ENCODE measurements around the gene XK.
A peak's percentile ranks its signal among the peaks of the same experiment; 100 is the strongest.
"Not testable (repeated sequence)": the region's sequence is repeated elsewhere in the genome, so short reads cannot be mapped to it uniquely, and the experiment has no call there.

XK gene

DNA sequence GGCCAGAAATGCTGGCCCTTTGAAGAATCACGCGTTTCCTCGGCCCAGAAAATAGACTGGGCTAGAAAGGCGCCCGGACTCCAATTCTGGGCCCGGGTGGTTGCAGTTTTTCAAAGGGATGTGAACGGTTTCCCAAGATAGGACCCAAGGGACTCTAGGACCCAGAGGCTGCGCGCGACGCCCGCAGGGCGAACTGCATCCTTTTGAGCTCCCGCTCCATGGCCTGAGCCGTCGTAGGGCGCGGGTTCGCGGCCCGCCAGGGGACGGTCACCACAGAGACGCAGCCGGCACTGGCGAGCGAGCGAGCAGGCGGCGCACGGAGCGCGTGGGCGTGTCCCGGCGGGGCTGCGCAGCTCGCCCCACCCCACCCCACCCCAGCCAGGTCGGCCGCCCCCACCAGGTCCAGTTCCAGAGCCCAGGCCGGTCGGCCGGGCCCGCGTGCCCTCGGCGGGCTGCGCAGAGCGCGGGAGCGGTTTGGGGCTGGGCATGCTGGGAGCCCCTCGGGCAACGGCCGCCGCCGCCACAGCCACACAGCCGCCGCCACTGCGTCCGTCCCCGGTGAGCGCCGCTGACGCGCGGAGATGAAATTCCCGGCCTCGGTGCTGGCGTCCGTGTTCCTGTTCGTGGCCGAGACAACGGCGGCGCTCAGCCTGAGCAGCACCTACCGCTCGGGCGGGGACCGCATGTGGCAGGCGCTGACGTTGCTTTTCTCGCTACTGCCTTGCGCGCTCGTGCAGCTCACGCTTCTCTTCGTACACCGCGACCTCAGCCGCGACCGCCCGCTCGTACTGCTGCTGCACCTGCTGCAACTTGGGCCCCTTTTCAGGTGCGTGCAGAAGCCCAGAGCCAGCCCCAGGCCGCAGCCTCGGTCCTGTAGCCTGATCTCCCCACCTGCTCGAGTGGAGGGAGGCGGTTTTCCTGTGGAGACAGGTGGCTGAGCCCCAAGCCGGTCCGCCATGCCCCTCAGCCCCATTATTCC lies at the start of gene XK:
Gene XK, plus strand, starts transcription at position 411 of the 979 bp plus-strand sequence. Its CDS starts 171 bp downstream, at position 582.
- peak; percentile 5 for DNase-seq (ENCODE audit: low spot score)

DNA sequence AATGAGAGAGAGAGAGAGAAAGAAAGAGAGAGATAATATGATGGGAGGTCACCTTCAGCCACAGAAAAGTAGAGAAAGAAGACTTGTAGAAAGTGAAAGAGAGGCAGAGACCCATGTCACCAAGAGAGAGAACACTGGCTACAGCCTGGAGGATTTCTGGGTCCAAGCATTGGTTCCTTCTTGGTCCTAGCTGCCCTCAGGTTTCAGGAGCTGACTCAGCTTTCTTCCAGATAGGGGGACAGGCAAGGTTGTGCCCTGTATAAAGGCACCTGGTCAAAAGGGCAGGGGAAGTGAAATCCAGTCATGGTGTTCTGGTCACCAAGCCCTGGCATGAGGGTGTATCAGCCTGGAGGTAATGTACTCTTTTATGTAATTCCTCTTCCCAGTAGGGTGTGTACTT lies 47.5 kb upstream of the XK start:
- DNase-seq (ENCODE audit: low spot score), result no peak

- no peak for DNase-seq (ENCODE audit: low spot score)
These were observed 45.4 kb upstream of the XK start for GRCh38 chrX:37640142-37640541.

- no peak for DNase-seq (ENCODE audit: low spot score)
These were observed 43.7 kb upstream of the XK start for GRCh38 chrX:37641859-37642258.

DNA sequence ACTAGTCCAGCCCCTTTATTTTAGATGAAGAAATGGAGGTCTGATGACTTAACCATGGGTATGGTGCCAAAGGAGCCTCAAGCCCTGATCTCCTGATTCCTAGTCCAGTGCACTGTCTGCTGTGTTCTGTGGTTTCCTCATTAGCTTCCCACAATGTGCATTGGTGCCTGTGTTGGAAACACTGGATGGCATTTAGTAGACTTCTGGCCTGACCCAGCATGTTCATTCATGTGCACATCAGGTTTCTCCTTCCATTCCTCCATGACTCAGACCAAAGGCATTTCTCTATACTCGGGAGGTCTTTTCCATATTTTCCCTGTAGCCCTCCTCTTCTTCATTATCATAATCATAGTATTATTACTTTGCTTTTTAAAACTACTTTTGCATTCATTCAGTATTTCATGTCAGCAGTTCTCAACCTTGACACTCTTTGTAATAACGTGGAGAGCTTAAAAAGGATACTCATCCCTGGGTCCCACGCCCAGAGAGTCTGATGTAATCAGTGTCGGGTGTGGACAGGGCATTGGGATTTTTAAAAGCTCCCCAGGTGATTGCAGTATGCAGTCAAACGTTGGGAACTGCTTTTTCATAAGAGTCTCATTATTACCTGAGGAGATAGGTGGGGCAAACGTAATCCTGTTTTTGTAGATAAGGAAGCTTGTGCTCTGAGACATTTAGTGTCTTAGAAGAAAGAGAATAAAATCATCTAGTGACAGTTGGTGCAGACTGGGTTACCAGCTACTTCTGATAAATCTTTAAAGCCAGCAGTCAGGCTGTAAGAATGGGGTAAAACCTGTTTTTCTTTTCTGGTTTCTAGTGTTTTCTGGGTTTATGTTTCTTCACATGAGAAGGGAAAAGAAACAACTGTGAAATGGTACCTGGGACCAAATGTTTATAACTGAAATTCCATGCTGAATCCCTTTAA lies 40.9 kb upstream of the XK start:
- DNase-seq (ENCODE audit: low spot score), result no peak

GRCh38 chrX:37646254-37646653 lies 39.3 kb upstream of the XK start:
- DNase-seq (ENCODE audit: low spot score), result no peak

- DNase-seq (ENCODE audit: low spot score), result not testable (repeated sequence)
These were observed 34.7 kb upstream of the XK start for GRCh38 chrX:37650879-37651278.

DNA sequence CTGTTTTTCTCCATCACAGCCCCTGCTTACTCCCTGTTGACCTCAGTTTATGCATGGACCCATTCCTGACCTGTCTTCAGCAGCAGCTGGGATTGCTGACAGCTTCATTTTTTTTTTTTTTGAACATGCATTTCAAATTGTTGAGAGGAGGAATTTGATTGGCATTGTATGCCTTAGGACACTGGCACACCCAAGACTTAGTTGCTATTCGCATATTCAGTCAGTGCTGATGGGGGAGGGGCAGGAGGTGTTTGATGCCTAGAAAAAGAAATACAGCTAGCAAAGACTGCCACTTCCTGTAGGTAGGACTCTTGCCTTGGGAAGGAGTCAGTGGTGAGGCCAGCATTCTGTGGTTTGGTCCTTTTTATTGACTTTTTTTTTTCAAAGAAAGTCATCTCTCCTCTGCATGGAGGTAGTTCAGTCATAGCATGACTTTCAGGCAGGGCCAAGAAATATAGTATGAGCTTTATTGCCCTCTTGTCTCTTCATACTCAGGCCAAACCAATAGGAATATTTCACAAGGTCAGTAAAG lies 33.6 kb upstream of the XK start:
- no peak for DNase-seq (ENCODE audit: low spot score)

- no peak for DNase-seq (ENCODE audit: low spot score)
These were observed 32.9 kb upstream of the XK start for GRCh38 chrX:37652589-37653231.

DNA sequence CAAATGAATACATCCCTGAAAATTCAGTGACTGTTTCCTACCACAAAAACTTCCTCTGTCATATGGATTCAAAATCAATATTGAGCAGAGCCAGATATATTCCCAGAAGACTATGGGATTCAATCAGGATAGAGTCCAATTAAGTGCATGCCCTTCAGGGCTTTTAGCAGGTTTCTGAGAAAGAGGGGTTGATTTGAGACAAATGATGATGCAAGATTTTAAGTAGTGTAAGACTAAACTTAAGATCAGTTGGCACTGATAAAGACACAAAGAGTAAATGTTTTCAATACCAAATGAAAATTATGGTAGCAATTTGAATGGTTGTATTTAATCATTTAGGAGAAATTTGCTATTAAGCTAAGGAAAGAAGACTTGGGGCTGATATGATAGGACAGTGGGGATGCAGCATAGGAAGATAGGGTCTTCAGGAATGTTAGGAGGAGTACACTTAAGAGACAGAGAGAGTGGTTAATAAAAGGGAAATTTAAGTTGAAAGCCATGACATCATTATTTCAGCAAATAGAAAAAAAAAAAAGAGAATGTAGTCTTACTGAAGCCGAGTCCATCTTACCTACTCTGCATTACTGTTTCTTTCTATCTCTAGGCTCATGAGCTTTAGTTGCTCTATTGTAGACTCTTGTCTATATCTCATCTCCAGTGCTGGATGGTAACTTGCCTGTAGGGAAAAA lies 32.0 kb upstream of the XK start:
- DNase-seq (ENCODE audit: low spot score), result no peak

DNA sequence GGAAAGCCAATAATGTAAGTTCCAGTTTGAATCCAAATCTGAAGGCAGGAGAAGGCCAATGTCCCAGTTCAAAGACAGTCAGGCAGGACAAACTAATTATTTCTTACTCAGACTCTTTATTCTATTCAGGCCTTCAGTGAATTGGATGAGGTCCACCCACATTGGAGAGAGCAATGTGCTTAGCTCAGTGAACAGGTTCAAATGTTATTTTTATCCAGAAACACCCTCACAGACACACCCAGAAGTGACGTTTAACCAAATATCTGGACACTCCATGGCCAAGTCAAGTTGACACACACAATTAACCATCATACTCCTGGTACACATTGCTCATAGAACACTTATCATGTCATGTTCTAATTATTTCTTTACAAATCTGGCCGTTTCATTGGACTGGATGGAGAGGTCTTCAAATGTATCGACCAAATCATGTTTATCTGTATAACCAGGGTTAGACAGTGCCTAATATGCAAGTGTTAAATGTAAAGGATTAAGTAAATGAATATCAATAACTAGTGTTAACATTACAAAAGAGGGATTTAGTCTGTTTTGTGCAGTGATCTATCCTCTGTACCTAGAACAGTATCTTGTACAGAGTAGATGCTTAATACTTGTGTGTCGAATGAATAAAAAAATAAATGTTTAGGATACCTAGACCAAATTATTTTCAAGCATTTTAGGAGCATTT lies 27.1 kb upstream of the XK start:
- peak; percentile 3 for DNase-seq (ENCODE audit: low spot score)

DNA sequence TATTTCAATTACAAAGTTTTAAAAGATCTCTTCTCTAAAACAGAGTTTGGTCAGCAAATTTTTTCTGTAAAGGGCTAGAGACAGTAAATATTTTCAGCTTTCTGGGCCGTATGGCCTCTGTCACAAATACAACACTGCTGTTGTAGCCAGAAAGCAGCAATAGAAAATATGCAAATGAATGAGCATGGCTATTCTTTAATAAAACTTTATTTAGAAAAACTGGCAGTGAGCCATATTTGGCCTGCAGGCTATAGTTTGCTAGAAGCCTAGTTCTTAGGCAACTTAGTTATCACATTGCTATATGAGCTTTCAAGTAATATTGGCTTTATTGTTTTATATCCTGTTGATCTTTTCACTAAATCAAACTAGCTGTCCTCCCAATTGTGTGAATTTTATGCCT lies 26.5 kb upstream of the XK start:
- no peak for DNase-seq (ENCODE audit: low spot score)

GRCh38 chrX:37662181-37662580 lies 23.4 kb upstream of the XK start:
- no peak for DNase-seq (ENCODE audit: low spot score)

DNA sequence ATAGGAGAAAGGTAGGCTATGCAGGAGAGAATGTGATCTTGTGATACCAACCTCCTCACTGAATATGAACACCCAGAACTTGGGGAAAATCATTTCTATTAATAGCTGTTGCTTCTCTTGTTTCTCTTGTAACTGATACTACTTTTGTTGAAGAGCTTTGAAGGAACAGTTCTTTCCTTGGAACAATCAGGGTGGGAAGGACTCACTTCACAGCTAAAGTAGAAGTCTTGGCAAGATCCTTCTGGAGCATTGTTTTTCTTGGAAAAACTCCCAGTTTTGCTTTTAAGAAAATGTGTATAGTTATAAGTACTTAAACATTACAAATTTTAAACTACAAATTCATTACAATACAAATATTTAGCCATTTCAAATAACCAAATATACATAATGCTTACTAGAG lies 19.1 kb upstream of the XK start:
- DNase-seq (ENCODE audit: low spot score), result no peak

GRCh38 chrX:37667141-37667540 lies 18.4 kb upstream of the XK start:
- DNase-seq (ENCODE audit: low spot score), result no peak

- no peak for DNase-seq (ENCODE audit: low spot score)
These were observed 13.0 kb upstream of the XK start for GRCh38 chrX:37672563-37672962.

DNA sequence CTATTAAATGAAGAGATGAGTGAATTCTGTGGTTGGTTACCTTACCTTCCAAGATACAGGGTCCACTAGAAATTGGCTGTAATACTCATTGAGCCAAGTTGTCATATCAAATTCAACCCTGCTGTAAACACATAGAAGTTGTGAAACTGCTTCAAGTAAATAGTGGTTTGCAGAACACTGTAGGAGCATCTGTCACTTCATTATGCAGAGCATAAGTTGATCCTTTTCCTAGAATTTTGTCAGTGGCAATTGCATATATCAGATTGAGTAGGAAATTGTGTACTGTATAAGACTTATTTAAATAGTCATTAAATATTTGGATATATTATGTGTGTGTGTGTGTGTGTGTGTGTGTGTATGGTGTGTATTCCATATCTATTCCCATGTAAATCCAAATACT lies 8.8 kb upstream of the XK start:
- DNase-seq (ENCODE audit: low spot score), result no peak

DNA sequence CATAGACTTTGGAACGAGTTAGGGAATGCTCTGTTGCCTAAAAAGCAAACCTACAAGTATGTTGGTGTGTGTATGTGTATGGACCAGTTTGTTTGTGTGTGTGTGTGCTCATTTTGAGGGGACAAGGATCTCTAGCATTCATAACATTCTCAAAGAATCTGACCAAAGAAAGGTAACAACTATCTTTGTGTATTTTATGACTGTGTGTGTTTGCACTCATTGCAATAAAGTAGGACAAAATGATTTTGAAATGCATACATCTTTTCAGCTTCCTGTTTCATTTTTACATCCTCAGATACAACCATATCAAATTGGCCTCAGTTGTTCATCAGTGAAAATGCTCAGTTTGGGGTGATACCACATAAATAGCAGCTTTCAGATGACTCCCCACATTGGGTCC lies 8.3 kb upstream of the XK start:
- DNase-seq (ENCODE audit: low spot score), result no peak

DNA sequence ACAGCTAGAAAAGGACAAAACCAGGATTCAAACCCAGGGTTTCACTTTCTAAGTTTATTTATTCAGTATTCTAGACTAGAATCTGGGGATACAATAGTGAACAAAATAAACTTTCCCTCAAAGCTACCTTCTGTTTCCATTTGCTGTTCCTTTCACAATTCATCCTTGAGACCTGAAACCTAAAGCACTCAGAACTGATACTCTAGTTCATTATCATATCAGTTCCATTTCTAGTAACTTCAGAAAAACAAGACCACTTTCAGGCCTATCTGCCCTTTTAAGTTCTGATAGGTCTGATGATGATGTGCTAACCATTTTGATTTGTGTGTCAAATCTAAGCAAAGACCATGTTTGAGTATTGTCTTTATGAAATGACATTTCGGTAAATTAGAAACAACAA lies 7.8 kb upstream of the XK start:
- DNase-seq (ENCODE audit: low spot score), result no peak

DNA sequence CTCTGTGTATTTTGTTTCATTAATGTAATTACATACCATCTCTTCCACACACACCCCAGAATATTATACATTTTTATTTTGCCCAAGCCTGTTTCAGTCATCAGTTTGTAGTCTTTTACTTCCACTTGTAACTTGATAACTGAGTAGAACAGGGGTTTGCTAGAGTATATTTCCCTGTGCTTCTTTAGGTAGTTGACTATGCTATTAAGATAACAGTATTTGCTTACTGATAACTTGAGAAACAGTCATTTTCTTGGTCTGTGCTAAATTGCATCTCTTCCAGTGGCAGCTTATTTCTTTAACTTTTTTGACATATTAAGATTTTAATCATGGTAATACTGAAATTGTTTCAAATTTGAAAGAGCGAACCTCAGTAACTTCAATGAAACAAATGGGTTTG lies 7.0 kb upstream of the XK start:
- no peak for DNase-seq (ENCODE audit: low spot score)

DNA sequence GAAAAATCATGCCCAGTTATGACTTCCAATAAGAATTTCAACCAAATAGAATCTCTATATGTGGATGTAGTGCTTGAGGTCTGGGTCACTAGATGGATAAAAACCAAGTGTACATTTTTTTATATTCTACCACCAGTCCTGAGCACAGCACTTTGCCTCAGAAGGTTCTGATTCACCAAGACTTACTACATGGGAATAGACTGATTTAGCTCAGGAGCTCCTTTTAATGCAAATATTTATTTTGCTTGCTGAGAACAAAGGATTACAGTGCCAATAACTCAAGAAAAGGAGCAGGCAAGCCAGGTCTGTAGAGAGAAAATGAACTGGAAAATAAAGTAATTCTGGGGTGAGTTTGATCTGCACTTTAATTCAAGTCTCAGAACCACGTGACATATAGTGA lies 6.4 kb upstream of the XK start:
- no peak for DNase-seq (ENCODE audit: low spot score)
